GM21737 (cell line): ENCODE data around the gene SH3GL2.

Experiments
- ATAC-seq: cut with Tn5 transposase; IDR thresholded peaks from one replicate; pipeline ENCODE4 v1.9.1; 2021; ENCODE audit warnings: mild to moderate bottlenecking, moderate library complexity; ENCODE audit not compliant: unreplicated experiment

Gene SH3GL2

GRCh38 chr9:17653947-17654465 lies 75.1 kb downstream of the SH3GL2 start:
- ATAC-seq = no peak

GRCh38 chr9:17656889-17657288 lies 78.0 kb downstream of the SH3GL2 start:
- no peak for ATAC-seq

- no peak for ATAC-seq
These were observed 79.4 kb downstream of the SH3GL2 start for GRCh38 chr9:17658237-17658636.

GRCh38 chr9:17660158-17660557 lies 81.3 kb downstream of the SH3GL2 start:
- no peak for ATAC-seq

GRCh38 chr9:17665450-17665849 lies 86.6 kb downstream of the SH3GL2 start:
- no peak for ATAC-seq

- ATAC-seq = no peak
These were observed 90.3 kb downstream of the SH3GL2 start for GRCh38 chr9:17669206-17669605.

GRCh38 chr9:17682684-17683083 lies 103.8 kb downstream of the SH3GL2 start:
- no peak for ATAC-seq

GRCh38 chr9:17688834-17689233 lies 110.0 kb downstream of the SH3GL2 start:
- ATAC-seq = no peak

- ATAC-seq = no peak
These were observed 115.5 kb downstream of the SH3GL2 start for GRCh38 chr9:17694336-17694735.

- no peak for ATAC-seq
These were observed 116.6 kb downstream of the SH3GL2 start for GRCh38 chr9:17695482-17695881.

- no peak for ATAC-seq
These were observed 120.9 kb downstream of the SH3GL2 start for GRCh38 chr9:17699615-17700330.

- ATAC-seq = no peak
These were observed 127.5 kb downstream of the SH3GL2 start for GRCh38 chr9:17706347-17706746.

- ATAC-seq = no peak
These were observed 140.2 kb downstream of the SH3GL2 start for GRCh38 chr9:17719053-17719452.

- ATAC-seq = no peak
These were observed 143.1 kb downstream of the SH3GL2 start for GRCh38 chr9:17721954-17722353.

GRCh38 chr9:17723656-17724055 lies 144.8 kb downstream of the SH3GL2 start:
- no peak for ATAC-seq

- ATAC-seq = no peak
These were observed 146.6 kb downstream of the SH3GL2 start for GRCh38 chr9:17725399-17726010.

GRCh38 chr9:17726298-17726697 lies 147.4 kb downstream of the SH3GL2 start:
- ATAC-seq = no peak

GRCh38 chr9:17730899-17731298 lies 152.0 kb downstream of the SH3GL2 start:
- no peak for ATAC-seq

- no peak for ATAC-seq
These were observed 152.4 kb downstream of the SH3GL2 start for GRCh38 chr9:17731308-17731707.

- ATAC-seq = no peak
These were observed 155.8 kb downstream of the SH3GL2 start for GRCh38 chr9:17734674-17735073.

- ATAC-seq = no peak
These were observed 157.0 kb downstream of the SH3GL2 start for GRCh38 chr9:17735859-17736258.

- no peak for ATAC-seq
These were observed 160.2 kb downstream of the SH3GL2 start for GRCh38 chr9:17739022-17739421.
